ENCODE results near the gene SLC5A2.
"Not testable (repeated sequence)": the region's sequence is repeated elsewhere in the genome, so short reads cannot be mapped to it uniquely, and the experiment has no call there.

SLC5A2 gene

GRCh38 chr16:31476303-31477219 is 6.4 kb upstream of the SLC5A2 start:
- peak; percentile 75 to 80 for DNase-seq

GRCh38 chr16:31477220-31478216 is 5.4 kb upstream of the SLC5A2 start:
- peak; percentile 13 to 37 for DNase-seq

DNA sequence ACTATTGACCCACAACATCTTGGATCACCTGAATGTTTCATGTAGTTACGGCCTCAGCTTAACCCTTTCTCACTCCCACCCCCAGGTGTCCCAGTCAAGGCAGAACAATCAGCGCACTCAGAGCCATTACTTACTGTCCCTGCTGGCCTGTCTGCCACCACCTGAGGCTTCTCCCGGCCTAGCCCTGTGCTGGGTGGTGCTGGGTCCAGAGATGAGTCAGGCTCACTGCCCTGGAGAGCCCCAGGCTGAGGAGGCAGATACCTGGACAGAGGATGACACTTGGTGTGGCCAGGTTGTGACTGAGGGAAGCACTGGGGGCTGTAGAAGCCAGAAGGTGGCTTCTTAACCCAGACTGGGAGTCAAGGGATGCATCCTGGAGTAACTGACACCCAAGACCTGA is 4.0 kb upstream of the SLC5A2 start:
- DNase-seq: no peak

DNA sequence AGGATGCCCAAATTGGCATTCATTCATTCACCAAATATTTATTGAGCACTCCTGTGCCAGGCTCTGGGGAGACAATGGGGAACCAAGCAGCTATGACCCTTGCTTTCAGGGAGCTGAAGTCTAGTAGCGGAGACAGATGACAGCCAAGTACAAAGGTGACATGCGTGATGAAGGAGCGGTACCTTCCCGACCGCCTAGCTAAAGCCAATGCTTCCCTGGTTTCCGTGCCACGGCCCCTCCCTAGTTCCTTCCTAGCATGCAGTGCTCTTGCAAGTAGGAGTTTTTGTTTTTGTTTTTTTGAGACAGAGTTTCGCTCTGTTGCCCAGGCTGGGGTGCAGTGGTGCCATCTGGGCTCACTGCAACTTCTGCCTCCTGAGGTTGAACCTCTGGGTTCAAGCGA is 3.2 kb upstream of the SLC5A2 start:
- no peak for DNase-seq

- no peak for DNase-seq
Measured at GRCh38 chr16:31480851-31481536, 1.9 kb upstream of the SLC5A2 start.

GRCh38 chr16:31484048-31484447 is 1.1 kb downstream of the SLC5A2 start:
- DNase-seq: not testable (repeated sequence)

- DNase-seq: no peak
Measured at GRCh38 chr16:31484491-31485171, 1.7 kb downstream of the SLC5A2 start.

DNA sequence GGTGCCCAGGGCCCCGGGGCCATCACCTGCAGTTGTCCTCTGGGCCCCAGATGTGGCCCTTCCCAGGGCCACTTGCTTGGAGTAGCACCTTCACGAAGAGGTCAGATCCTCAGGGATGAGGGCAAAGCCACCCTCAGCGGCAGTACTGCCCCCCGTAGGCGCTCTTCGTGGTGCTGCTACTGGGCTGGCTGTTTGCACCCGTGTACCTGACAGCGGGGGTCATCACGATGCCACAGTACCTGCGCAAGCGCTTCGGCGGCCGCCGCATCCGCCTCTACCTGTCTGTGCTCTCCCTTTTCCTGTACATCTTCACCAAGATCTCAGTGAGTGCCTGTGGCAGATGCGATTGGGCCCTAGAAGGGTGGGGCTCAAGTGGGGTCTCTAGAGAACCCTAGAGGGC is 2.6 kb downstream of the SLC5A2 start:
- DNase-seq: no peak

- no peak for DNase-seq
Measured at GRCh38 chr16:31486045-31486444, 3.1 kb downstream of the SLC5A2 start.

- peak; percentile 19 to 29 for DNase-seq
Measured at GRCh38 chr16:31487071-31487719, 4.3 kb downstream of the SLC5A2 start.

GRCh38 chr16:31487720-31488467 is 5.0 kb downstream of the SLC5A2 start:
- peak; percentile 49 to 61 for DNase-seq

GRCh38 chr16:31488468-31489297 is 5.8 kb downstream of the SLC5A2 start:
- no peak for DNase-seq

DNA sequence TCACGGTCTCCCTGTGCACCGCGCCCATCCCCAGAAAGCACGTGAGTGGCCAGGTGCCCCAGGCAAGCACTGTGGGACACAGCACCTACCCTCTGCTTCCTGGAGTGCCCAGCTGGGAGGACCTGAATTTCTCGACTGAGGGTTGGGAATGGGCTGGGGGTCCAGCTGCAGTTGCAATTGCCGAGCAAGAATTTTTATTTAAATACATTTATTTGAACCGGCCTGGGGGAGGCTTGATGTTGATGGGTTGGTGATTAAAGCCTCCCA is 6.3 kb downstream of the SLC5A2 start:
- DNase-seq: no peak

DNA sequence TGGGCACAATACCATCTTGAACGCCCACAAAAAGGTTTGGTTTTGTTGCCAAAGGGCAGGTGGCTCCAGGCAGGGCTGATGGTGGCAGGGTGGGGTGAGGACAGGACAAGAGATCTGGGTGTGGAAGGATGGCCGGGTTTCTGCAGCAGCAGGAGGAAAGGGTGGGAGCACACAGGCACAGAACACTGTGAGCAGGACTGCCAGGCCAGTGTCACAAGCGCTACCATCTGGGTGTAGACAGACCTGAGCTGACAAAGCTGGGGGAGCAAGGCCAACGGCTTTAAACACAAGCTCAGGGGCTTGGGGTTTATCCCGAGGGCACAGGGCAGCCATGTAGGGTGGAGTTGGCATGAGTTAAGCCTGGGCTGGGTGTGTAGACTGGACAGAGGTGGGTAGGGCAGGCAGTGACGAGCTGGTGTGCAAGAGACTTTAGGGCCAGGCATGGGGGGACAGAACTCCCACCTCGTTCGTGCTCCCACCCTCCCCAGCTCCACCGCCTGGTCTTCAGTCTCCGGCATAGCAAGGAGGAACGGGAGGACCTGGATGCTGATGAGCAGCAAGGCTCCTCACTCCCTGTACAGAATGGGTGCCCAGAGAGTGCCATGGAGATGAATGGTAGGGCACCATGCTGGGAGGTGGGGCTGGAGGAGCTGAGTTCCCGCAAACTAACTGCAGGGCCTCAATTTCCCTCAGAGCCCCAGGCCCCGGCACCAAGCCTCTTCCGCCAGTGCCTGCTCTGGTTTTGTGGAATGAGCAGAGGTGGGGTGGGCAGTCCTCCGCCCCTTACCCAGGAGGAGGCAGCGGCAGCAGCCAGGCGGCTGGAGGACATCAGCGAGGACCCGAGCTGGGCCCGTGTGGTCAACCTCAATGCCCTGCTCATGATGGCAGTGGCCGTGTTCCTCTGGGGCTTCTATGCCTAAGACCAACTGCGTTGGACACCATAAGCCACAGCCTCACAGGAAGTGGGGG is 7.0 kb downstream of the SLC5A2 start:
- no peak for DNase-seq

GRCh38 chr16:31491778-31492418 is 9.0 kb downstream of the SLC5A2 start:
- DNase-seq: no peak

- no peak for DNase-seq
Measured at GRCh38 chr16:31493506-31494125, 10.7 kb downstream of the SLC5A2 start.

DNA sequence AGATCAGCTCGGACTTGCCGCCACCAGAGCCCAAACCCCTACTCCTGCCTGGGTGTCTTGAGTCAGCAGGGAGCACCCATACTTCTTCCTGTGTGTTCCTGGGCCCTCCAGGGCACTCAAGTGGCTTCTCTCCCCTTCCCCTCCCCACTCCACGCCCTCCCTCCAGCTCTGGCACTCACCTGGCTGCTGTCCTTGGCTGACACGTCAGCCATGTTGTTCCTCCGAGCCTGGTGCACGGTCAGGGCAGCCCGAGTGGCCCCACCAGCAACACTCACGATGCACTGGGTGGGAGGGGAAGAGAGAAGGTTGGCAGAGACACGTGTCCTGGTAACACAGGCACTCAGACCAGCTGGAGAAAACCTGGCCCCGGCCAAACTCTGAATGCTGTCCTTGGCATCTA is 13.7 kb downstream of the SLC5A2 start:
- no peak for DNase-seq

GRCh38 chr16:31498493-31498892 is 15.6 kb downstream of the SLC5A2 start:
- DNase-seq: no peak
